ENCODE data around the gene SLC25A39. TPM values are rescaled to one million over a fixed set of nuclear protein-coding genes. Genes with fewer than 3 reads are reported as not detected.

The SLC25A39 gene
- total and polyA plus RNA-seq, 2 of the 4 experiments (the other 2 are of a cell fraction) = 49.1 to 99.7 TPM

GRCh38 chr17:44310609-44311376 is 13.8 kb downstream of the SLC25A39 start:
- Histone ChIP-seq H4K5ac (ENCODE audit: low read depth, low read length) (no peak overlapping the region), H3K9me1 (ENCODE audit: insufficient read depth, low read length) (no peaks in the 10 kb centered on the region), H3K9ac (ENCODE audit: low read depth, low read length) (no peak overlapping the region), H3K4me2 (ENCODE audit: low read depth, low read length) (no peak overlapping the region), H3K79me1 (ENCODE audit: low read depth in 1 of 2, low read length in 2 of 2) (no peaks in the 10 kb centered on the region), H4K91ac (ENCODE audit: insufficient read depth, low read depth, low read length) (no peak overlapping the region), H3K18ac (ENCODE audit: low read depth, low read length) (no peak overlapping the region), H3K4me1 (ENCODE audit: control insufficient read depth, insufficient read depth, low read length) (peaks cover 8% of the 10 kb centered on the region; the same call in 1 of the 2 replicates), H3K27ac (ENCODE audit: insufficient read depth, low read length) (no peak overlapping the region), H2AK5ac (ENCODE audit: low read depth, low read length) (no peak overlapping the region), H3K4me3 (ENCODE audit: insufficient read depth, low read depth, low read length) (no peak overlapping the region), H3K4ac (ENCODE audit: low read depth, low read length) (no peak overlapping the region), H3K27me3 (ENCODE audit: control insufficient read depth, insufficient read depth, low read length) (peaks cover 62% of the 10 kb centered on the region), H2BK5ac (ENCODE audit: low read depth, low read length, poor library complexity, severe bottlenecking) (no peak overlapping the region), H3K36me3 (ENCODE audit: control insufficient read depth, insufficient read depth, low read length) (no peaks in the 10 kb centered on the region), H2BK15ac (ENCODE audit: low read depth, low read length) (no peak overlapping the region), H2AK9ac (replicated peaks; ENCODE audit: low read depth, low read length, poor library complexity) (no peak overlapping the region), H3K23ac (ENCODE audit: low read depth, low read length) (no peak overlapping the region), H3K9me3 (ENCODE audit: control insufficient read depth, insufficient read depth, low read length) (no peaks in the 10 kb centered on the region), H3K14ac (replicated peaks; ENCODE audit: low read depth, low read length) (no peak overlapping the region), H3K56ac (ENCODE audit: extremely low read depth, insufficient read depth, low read length) (no peak overlapping the region), H2AFZ (replicated peaks; ENCODE audit: low read length, poor library complexity) (no peak overlapping the region), H2BK120ac (ENCODE audit: low read depth, low read length) (no peak overlapping the region), H4K20me1 (ENCODE audit: insufficient read depth, low read length) (peaks cover 3% of the 10 kb centered on the region; the same call in 1 of the 2 replicates), H2BK20ac (ENCODE audit: low read depth, low read length) (no peak overlapping the region), H4K8ac (ENCODE audit: low read depth in 2 of 2, low read length in 2 of 2) (no peak overlapping the region)
- in situ Hi-C loops (cut with MboI; ENCODE audit: low sequenced_read_pairs) (no loop called here), intact Hi-C loops (cut with micrococcal nuclease) (no loop called here), dilution Hi-C loops (cut with HindIII; ENCODE audit: low sequenced_read_pairs, unreplicated experiment) (no loop called here)
- ATAC-seq (ENCODE audit: low read depth) (no peak), DNase-seq (no peak)
- TF ChIP-seq MXI1 (IDR thresholded peaks at IDR 0.05; ENCODE audit: borderline replicate concordance, low read depth, low read length) (no peak), CEBPB (IDR thresholded peaks at IDR 0.05; ENCODE audit: low read depth, low read length) (no peak), MAZ (IDR thresholded peaks at IDR 0.05; ENCODE audit: borderline replicate concordance, low read depth, low read length) (no peak), RFX5 (IDR thresholded peaks at IDR 0.05; ENCODE audit: low read depth, low read length) (no peak), RCOR1 (IDR thresholded peaks at IDR 0.05; ENCODE audit: insufficient replicate concordance, low read length) (no peak), RAD21 (IDR thresholded peaks at IDR 0.05; ENCODE audit: low read length) (no peak), POLR2A (IDR thresholded peaks at IDR 0.05; ENCODE audit: low read depth, low read length) (no peak), SMC3 (IDR thresholded peaks at IDR 0.05; ENCODE audit: low read depth, low read length) (no peak), MAFK (IDR thresholded peaks at IDR 0.05; ENCODE audit: low read depth, low read length) (no peak), BHLHE40 (IDR thresholded peaks at IDR 0.05; ENCODE audit: low read depth, low read length) (no peak), CHD1 (IDR thresholded peaks at IDR 0.05; ENCODE audit: low read depth, low read length) (no peak)
- TF ChIP-seq, protein P1, sequence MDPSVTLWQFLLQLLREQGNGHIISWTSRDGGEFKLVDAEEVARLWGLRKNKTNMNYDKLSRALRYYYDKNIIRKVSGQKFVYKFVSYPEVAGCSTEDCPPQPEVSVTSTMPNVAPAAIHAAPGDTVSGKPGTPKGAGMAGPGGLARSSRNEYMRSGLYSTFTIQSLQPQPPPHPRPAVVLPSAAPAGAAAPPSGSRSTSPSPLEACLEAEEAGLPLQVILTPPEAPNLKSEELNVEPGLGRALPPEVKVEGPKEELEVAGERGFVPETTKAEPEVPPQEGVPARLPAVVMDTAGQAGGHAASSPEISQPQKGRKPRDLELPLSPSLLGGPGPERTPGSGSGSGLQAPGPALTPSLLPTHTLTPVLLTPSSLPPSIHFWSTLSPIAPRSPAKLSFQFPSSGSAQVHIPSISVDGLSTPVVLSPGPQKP (IDR thresholded peaks at IDR 0.05; ENCODE audit: borderline replicate concordance, low read depth, low read length) = no peak
- TF ChIP-seq, protein P2, sequence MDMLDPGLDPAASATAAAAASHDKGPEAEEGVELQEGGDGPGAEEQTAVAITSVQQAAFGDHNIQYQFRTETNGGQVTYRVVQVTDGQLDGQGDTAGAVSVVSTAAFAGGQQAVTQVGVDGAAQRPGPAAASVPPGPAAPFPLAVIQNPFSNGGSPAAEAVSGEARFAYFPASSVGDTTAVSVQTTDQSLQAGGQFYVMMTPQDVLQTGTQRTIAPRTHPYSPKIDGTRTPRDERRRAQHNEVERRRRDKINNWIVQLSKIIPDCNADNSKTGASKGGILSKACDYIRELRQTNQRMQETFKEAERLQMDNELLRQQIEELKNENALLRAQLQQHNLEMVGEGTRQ (IDR thresholded peaks at IDR 0.05; ENCODE audit: low read depth, low read length) = no peak
- CTCF ChIA-PET = no interaction called here
- no TSS peak for BruUV-seq (replicated peaks)
- POLR2A ChIA-PET (ENCODE audit: unreplicated experiment) = no interaction called here
- 52% methylated on average over 6 of the region's 10 CpGs; no CpG with 5 or more reads in 1 of the 2 experiments for WGBS, 2 experiments (ENCODE audit: extremely low coverage in 2 of 2, insufficient read length in 1 of 2)

All from IMR-90 (cell line).